Memory B cell (primary cell): ENCODE data around the gene AEBP2.
A peak's percentile ranks its signal among the peaks of the same experiment; 100 is the strongest.
"Not testable (repeated sequence)": the region's sequence is repeated elsewhere in the genome, so short reads cannot be mapped to it uniquely, and the experiment has no call there.

ENCODE experiments used
- ATAC-seq: fragments of 150-1000 bp; cut with Tn5 transposase; 2 replicates; pipeline ENCODE4 v1.10.0; 2021; ENCODE audit warnings: low read depth, mild to moderate bottlenecking, moderate library complexity
- DNase-seq, 2 donors: peaks; one replicate each; pipeline ENCODE4 v3.0.0; 2022; ENCODE audit warnings: low spot score in 2 of 2
- H3K27ac Mint-ChIP-seq: one replicate; pipeline ENCODE4 v1.8.0; 2022; ENCODE audit warnings: mild to moderate bottlenecking, moderate library complexity, mixed read lengths
- H3K27me3 Mint-ChIP-seq: one replicate; pipeline ENCODE4 v1.8.0; 2022; ENCODE audit warnings: mixed read lengths
- H3K36me3 Mint-ChIP-seq: one replicate; pipeline ENCODE4 v1.8.0; 2022; ENCODE audit warnings: mild to moderate bottlenecking, mixed read lengths
- H3K4me1 Mint-ChIP-seq: one replicate; pipeline ENCODE4 v1.8.0; 2022; ENCODE audit warnings: mixed read lengths
- H3K4me3 Mint-ChIP-seq: one replicate; pipeline ENCODE4 v1.8.0; 2022; ENCODE audit warnings: mild to moderate bottlenecking, moderate library complexity, mixed read lengths
- H3K9me3 Mint-ChIP-seq: one replicate; pipeline ENCODE4 v1.8.0; 2022; ENCODE audit warnings: mixed read lengths

AEBP2 gene

GRCh38 chr12:19439059-19440018 lies at the start of gene AEBP2:
Gene AEBP2, plus strand, starts transcription at chr12:19439492. Its CDS starts 208 bp downstream, at chr12:19439700.
- Mint-ChIP-seq H3K27ac (peak within 1 kb of the TSS; percentile 99), H3K4me3 (peak within 1 kb of the TSS; percentile 99), H3K27me3 (no peaks in the 10 kb centered on the region), H3K4me1 (peaks cover 12% of the 10 kb centered on the region), H3K36me3 (no peaks in the 10 kb centered on the region), H3K9me3 (no peaks in the 10 kb centered on the region)
- peak; percentile 88 for ATAC-seq
- DNase-seq, result peak; percentile 79 to 90

GRCh38 chr12:19390051-19390598 lies 49.2 kb upstream of the AEBP2 start:
- DNase-seq (no peak), ATAC-seq (no peak)
- Mint-ChIP-seq H3K27me3 (no peaks in the 10 kb centered on the region), H3K4me1 (no peaks in the 10 kb centered on the region), H3K9me3 (no peaks in the 10 kb centered on the region), H3K27ac (no peak overlapping the region), H3K36me3 (no peaks in the 10 kb centered on the region), H3K4me3 (no peak overlapping the region)

- H3K27ac Mint-ChIP-seq, H3K27me3 Mint-ChIP-seq, ATAC-seq, H3K36me3 Mint-ChIP-seq, DNase-seq, H3K4me3 Mint-ChIP-seq, H3K9me3 Mint-ChIP-seq, H3K4me1 Mint-ChIP-seq: not testable (repeated sequence)
These were observed 46.6 kb upstream of the AEBP2 start for GRCh38 chr12:19392644-19393043.

DNA sequence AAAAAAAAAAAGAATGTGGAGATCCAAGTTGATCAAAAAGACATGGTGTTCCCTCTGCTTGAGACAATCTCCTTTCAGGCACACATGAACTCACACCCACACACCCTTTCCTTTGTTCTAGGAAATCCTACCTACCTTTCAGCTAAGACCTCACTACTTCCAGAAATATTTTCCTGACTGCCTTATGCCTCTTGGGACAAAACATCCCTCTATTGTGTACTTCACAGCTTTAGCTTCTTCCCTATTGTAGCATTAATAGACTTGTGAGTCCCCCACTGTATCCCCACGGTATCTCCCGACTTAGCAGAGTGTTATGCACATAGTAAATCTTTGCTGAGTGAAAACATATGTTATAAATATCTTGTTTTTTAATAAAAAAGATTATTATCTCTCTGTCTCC lies 44.9 kb upstream of the AEBP2 start:
- Mint-ChIP-seq H3K4me3 (no peak overlapping the region), H3K27me3 (no peaks in the 10 kb centered on the region), H3K27ac (no peak overlapping the region), H3K4me1 (no peaks in the 10 kb centered on the region), H3K9me3 (no peaks in the 10 kb centered on the region), H3K36me3 (no peaks in the 10 kb centered on the region)
- no peak for DNase-seq
- no peak for ATAC-seq

- no peaks in the 10 kb centered on the region for H3K9me3 Mint-ChIP-seq
- DNase-seq, result no peak
- H3K36me3 Mint-ChIP-seq, result no peaks in the 10 kb centered on the region
- H3K4me3 Mint-ChIP-seq, result no peak overlapping the region
- no peak overlapping the region for H3K27ac Mint-ChIP-seq
- no peak for ATAC-seq
- no peaks in the 10 kb centered on the region for H3K27me3 Mint-ChIP-seq
- H3K4me1 Mint-ChIP-seq, result no peaks in the 10 kb centered on the region
These were observed 41.8 kb upstream of the AEBP2 start for GRCh38 chr12:19397534-19397933.

- H3K4me3 Mint-ChIP-seq, result no peak overlapping the region
- H3K36me3 Mint-ChIP-seq, result no peaks in the 10 kb centered on the region
- H3K27me3 Mint-ChIP-seq, result no peaks in the 10 kb centered on the region
- no peaks in the 10 kb centered on the region for H3K4me1 Mint-ChIP-seq
- no peaks in the 10 kb centered on the region for H3K9me3 Mint-ChIP-seq
- ATAC-seq (no peak), DNase-seq (no peak)
- H3K27ac Mint-ChIP-seq, result no peak overlapping the region
These were observed 40.6 kb upstream of the AEBP2 start for GRCh38 chr12:19398376-19399363.

GRCh38 chr12:19400649-19401285 lies 38.5 kb upstream of the AEBP2 start:
- ATAC-seq, H3K27ac Mint-ChIP-seq, H3K4me1 Mint-ChIP-seq, H3K36me3 Mint-ChIP-seq, H3K27me3 Mint-ChIP-seq, H3K4me3 Mint-ChIP-seq, H3K9me3 Mint-ChIP-seq, DNase-seq: not testable (repeated sequence)

DNA sequence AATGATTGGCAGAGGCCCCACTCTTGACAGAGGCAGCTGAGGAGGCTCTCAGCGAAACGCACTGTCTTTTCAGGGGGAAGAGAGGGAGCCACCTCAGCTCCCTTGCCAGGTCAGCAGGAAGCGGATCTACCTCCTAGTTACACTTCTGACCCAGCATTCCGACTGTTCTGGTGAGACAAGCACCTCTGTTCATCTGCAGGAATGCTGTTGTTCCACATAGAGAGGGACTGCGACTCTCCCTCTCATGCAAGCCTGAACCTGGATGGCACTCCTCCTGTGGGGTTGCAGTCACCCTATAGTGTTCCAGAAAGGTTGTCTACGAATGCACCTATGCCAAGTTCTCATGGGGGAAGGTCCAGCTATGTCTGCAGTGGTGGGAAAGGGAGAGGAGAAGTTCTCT lies 37.1 kb upstream of the AEBP2 start:
- no peaks in the 10 kb centered on the region for H3K36me3 Mint-ChIP-seq
- no peak overlapping the region for H3K27ac Mint-ChIP-seq

DNA sequence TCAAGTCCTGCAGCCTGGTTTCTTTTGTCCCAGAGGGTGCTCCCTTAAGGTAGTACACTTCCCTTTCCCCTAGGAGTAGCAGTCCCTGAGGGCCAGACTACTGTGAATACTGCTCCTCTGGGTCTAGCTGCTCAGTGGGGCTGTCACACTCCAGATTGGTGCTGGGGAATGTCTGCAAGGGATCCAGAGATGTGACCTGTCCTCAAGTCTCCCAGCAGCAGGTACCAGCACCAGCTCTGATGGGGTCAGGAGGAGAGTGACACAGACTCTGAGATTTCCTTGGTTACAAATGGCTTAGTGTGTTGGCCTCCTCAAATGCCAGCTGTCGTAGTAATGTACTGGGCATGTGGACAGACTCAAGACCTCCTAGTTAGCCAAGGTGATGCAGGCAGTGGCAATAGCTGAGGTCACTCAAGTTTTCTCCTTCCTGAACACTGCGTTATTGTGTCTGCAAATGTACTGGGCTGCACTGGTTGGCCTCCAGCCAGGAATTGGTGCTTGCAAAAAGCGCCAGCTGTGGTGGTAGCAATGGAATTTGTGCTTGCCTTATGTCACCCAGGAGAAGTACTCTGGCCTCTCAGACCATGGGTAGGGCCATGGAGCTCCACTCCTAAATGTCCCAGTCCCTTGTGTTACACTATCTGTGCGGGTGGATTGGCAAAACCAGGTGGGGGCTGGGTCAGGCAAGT lies 36.4 kb upstream of the AEBP2 start:
- H3K4me3 Mint-ChIP-seq, result no peak overlapping the region
- no peaks in the 10 kb centered on the region for H3K36me3 Mint-ChIP-seq
- no peak for ATAC-seq
- no peak for DNase-seq
- H3K27me3 Mint-ChIP-seq, result peaks cover 2% of the 10 kb centered on the region
- no peaks in the 10 kb centered on the region for H3K4me1 Mint-ChIP-seq
- H3K9me3 Mint-ChIP-seq, result no peaks in the 10 kb centered on the region
- no peak overlapping the region for H3K27ac Mint-ChIP-seq

More for the DNA sequence above, 37.1 kb upstream of the AEBP2 start:
- H3K4me1 Mint-ChIP-seq, result no peaks in the 10 kb centered on the region
- ATAC-seq (no peak), DNase-seq (no peak)
- no peaks in the 10 kb centered on the region for H3K9me3 Mint-ChIP-seq
- peaks cover 2% of the 10 kb centered on the region for H3K27me3 Mint-ChIP-seq
- H3K4me3 Mint-ChIP-seq, result no peak overlapping the region

DNA sequence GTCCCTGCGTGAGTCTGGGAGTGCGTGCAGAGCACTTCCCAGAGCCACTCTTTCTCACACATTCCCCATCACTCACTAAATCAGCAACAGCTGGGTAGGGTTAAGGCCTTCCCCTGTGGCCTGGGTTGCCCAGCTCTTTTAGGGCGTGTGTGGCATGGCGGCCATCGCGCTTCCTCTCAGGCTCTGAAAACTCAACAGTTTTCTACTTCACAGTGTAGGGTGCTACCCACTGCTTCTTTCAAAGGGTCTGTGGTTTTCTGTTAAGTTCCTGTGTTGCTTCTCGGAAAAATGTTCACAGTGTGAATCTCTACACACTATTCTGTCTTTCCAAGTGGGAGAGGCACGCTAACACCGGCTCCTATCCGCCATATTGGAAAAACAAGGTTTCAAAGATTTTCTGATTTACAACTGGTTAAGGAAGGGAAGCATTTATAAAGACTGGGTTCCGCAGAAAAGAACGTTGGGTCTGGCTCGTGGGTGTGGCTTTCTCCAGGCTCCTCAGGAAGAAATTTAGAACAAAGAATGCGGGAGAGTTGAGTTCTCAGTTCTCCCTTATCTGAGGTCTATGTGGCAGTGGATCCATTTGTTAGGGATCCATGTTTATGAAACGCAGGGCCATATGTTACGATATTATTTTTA lies 34.9 kb upstream of the AEBP2 start:
- ATAC-seq (no peak), DNase-seq (no peak)
- H3K9me3 Mint-ChIP-seq, result no peaks in the 10 kb centered on the region

GRCh38 chr12:19409376-19409775 lies 29.9 kb upstream of the AEBP2 start:
- Mint-ChIP-seq H3K27ac (no peak overlapping the region), H3K27me3 (no peaks in the 10 kb centered on the region), H3K4me3 (no peak overlapping the region), H3K9me3 (no peaks in the 10 kb centered on the region), H3K36me3 (no peaks in the 10 kb centered on the region), H3K4me1 (no peaks in the 10 kb centered on the region)
- ATAC-seq, result no peak
- no peak for DNase-seq

More for the DNA sequence above, 34.9 kb upstream of the AEBP2 start:
- H3K27ac Mint-ChIP-seq, result no peak overlapping the region
- H3K27me3 Mint-ChIP-seq, result peaks cover 2% of the 10 kb centered on the region
- no peaks in the 10 kb centered on the region for H3K4me1 Mint-ChIP-seq
- no peaks in the 10 kb centered on the region for H3K36me3 Mint-ChIP-seq
- no peak overlapping the region for H3K4me3 Mint-ChIP-seq

- Mint-ChIP-seq H3K27ac (no peak overlapping the region), H3K4me3 (no peak overlapping the region)
These were observed 29.1 kb upstream of the AEBP2 start for GRCh38 chr12:19410211-19410610.

More at GRCh38 chr12:19410211-19410610, 29.1 kb upstream of the AEBP2 start:
- Mint-ChIP-seq H3K36me3 (no peaks in the 10 kb centered on the region), H3K4me1 (no peaks in the 10 kb centered on the region), H3K9me3 (no peaks in the 10 kb centered on the region), H3K27me3 (no peaks in the 10 kb centered on the region)
- no peak for DNase-seq
- no peak for ATAC-seq
